ENCODE results near the gene LZTS3. TPM values are rescaled to one million over a fixed set of nuclear protein-coding genes. Genes with fewer than 3 reads are reported as not detected.

Gene LZTS3
- total and polyA plus RNA-seq, 2 of the 13 experiments (the other 11 are each of a cell fraction or from before 2014, with no cell fraction given) = 10.1 to 31.3 TPM

DNA sequence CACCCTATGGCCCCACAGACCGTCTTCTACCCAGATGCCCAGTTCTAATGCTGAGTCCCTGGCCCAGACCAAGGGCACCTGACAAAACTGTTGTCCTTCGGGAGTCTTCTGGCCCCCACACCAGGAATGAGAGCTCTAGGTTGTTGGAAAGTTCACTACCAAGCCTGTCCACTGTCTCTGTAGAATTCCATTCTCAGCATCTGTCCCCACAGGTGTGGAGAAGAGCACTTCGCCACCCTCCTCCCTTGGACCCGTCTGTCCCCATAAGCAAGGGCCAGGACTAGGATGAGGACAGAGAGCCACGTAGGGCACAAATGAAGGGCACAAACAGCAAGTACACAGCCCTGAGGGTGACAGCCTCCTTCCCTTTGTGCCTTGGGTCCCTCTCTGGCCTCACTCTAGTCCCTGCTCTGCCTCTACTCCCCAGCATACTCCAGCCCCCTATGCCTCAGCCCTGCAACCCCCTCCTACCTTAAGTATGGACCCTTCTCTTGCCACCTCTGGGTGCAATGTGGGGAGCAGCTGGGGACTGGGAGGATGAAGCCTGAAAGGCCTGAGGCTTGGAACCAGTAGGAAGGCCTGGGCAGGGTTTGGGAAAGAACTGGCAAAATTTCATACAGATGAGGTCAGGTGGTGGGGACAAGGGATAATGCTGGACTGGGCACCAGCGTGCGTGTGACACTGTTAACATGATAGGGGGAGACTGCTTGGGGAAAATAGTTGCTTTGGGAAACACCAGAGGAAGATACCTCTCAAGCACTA lies 4.3 kb downstream of the LZTS3 start (continued):
- TF ChIP-seq, protein P1, sequence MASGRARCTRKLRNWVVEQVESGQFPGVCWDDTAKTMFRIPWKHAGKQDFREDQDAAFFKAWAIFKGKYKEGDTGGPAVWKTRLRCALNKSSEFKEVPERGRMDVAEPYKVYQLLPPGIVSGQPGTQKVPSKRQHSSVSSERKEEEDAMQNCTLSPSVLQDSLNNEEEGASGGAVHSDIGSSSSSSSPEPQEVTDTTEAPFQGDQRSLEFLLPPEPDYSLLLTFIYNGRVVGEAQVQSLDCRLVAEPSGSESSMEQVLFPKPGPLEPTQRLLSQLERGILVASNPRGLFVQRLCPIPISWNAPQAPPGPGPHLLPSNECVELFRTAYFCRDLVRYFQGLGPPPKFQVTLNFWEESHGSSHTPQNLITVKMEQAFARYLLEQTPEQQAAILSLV (CRISPR knock-in tag; IDR thresholded peaks at IDR 0.05; ENCODE audit: borderline replicate concordance) = peak; percentile 12; the same call in 1 of the 2 replicates
- TF ChIP-seq, protein P2, sequence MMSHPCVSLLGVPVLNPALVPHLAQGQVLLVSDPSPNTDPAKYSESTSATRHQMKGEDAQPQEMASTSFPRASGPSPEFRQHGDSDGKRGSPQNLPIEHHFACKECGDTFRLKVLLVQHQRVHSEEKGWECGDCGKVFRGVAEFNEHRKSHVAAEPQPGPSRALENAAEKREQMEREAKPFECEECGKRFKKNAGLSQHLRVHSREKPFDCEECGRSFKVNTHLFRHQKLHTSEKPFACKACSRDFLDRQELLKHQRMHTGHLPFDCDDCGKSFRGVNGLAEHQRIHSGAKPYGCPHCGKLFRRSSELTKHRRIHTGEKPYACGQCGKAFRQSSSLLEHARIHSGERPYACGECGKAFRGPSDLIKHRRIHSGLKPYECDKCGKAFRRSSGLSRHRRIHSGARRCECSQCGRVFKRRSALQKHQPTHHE (CRISPR knock-in tag; IDR thresholded peaks at IDR 0.05; ENCODE audit: borderline replicate concordance) = peak; percentile 52; the same call in 1 of the 2 replicates
- TF ChIP-seq SIX1 (CRISPR knock-in tag; IDR thresholded peaks at IDR 0.05; ENCODE audit: borderline replicate concordance) (no peak), NONO (IDR thresholded peaks at IDR 0.05) (no peak), NONO (CRISPR knock-in tag; conservative IDR thresholded peaks at IDR 0.05) (peak; percentile 24; the same call in 1 of the 2 replicates), ZNF816 (CRISPR knock-in tag; IDR thresholded peaks at IDR 0.05; ENCODE audit: borderline replicate concordance) (no peak), KDM6A (CRISPR knock-in tag; IDR thresholded peaks at IDR 0.05; ENCODE audit: low read depth) (no peak), PHF20 (CRISPR knock-in tag; IDR thresholded peaks at IDR 0.05) (no peak), MXD4 (CRISPR knock-in tag; IDR thresholded peaks at IDR 0.05) (no peak; the same call in 1 of the 2 replicates), CCAR2 (optimal IDR thresholded peaks at IDR 0.05; ENCODE audit: low read depth, low read length) (no peak), DMAP1 (CRISPR knock-in tag; IDR thresholded peaks at IDR 0.05) (no peak)
- TF ChIP-seq, protein P3, sequence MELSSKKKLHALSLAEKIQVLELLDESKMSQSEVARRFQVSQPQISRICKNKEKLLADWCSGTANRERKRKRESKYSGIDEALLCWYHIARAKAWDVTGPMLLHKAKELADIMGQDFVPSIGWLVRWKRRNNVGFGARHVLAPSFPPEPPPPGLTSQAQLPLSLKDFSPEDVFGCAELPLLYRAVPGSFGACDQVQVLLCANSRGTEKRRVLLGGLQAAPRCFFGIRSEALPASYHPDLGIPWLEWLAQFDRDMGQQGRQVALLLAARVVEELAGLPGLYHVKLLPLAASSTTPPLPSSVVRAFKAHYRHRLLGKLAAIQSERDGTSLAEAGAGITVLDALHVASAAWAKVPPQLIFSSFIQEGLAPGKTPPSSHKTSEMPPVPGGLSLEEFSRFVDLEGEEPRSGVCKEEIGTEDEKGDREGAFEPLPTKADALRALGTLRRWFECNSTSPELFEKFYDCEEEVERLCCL (CRISPR knock-in tag; IDR thresholded peaks at IDR 0.05; ENCODE audit: borderline replicate concordance) = 0 out of 2 replicates have a peak, but pooled peaks have one; percentile 17
- TF ChIP-seq, protein P4, sequence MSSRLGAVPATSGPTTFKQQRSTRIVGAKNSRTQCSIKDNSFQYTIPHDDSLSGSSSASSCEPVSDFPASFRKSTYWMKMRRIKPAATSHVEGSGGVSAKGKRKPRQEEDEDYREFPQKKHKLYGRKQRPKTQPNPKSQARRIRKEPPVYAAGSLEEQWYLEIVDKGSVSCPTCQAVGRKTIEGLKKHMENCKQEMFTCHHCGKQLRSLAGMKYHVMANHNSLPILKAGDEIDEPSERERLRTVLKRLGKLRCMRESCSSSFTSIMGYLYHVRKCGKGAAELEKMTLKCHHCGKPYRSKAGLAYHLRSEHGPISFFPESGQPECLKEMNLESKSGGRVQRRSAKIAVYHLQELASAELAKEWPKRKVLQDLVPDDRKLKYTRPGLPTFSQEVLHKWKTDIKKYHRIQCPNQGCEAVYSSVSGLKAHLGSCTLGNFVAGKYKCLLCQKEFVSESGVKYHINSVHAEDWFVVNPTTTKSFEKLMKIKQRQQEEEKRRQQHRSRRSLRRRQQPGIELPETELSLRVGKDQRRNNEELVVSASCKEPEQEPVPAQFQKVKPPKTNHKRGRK (CRISPR knock-in tag; IDR thresholded peaks at IDR 0.05) = 0 out of 2 replicates have a peak, but pooled peaks have one; percentile 20
- TF ChIP-seq, protein P5, sequence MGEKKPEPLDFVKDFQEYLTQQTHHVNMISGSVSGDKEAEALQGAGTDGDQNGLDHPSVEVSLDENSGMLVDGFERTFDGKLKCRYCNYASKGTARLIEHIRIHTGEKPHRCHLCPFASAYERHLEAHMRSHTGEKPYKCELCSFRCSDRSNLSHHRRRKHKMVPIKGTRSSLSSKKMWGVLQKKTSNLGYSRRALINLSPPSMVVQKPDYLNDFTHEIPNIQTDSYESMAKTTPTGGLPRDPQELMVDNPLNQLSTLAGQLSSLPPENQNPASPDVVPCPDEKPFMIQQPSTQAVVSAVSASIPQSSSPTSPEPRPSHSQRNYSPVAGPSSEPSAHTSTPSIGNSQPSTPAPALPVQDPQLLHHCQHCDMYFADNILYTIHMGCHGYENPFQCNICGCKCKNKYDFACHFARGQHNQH (CRISPR knock-in tag; IDR thresholded peaks at IDR 0.05) = no peak
- TF ChIP-seq, protein P6, sequence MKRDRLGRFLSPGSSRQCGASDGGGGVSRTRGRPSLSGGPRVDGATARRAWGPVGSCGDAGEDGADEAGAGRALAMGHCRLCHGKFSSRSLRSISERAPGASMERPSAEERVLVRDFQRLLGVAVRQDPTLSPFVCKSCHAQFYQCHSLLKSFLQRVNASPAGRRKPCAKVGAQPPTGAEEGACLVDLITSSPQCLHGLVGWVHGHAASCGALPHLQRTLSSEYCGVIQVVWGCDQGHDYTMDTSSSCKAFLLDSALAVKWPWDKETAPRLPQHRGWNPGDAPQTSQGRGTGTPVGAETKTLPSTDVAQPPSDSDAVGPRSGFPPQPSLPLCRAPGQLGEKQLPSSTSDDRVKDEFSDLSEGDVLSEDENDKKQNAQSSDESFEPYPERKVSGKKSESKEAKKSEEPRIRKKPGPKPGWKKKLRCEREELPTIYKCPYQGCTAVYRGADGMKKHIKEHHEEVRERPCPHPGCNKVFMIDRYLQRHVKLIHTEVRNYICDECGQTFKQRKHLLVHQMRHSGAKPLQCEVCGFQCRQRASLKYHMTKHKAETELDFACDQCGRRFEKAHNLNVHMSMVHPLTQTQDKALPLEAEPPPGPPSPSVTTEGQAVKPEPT (CRISPR knock-in tag; IDR thresholded peaks at IDR 0.05; ENCODE audit: low read depth) = 0 out of 2 replicates have a peak, but pooled peaks have one; percentile 25
- TF ChIP-seq, protein P7, sequence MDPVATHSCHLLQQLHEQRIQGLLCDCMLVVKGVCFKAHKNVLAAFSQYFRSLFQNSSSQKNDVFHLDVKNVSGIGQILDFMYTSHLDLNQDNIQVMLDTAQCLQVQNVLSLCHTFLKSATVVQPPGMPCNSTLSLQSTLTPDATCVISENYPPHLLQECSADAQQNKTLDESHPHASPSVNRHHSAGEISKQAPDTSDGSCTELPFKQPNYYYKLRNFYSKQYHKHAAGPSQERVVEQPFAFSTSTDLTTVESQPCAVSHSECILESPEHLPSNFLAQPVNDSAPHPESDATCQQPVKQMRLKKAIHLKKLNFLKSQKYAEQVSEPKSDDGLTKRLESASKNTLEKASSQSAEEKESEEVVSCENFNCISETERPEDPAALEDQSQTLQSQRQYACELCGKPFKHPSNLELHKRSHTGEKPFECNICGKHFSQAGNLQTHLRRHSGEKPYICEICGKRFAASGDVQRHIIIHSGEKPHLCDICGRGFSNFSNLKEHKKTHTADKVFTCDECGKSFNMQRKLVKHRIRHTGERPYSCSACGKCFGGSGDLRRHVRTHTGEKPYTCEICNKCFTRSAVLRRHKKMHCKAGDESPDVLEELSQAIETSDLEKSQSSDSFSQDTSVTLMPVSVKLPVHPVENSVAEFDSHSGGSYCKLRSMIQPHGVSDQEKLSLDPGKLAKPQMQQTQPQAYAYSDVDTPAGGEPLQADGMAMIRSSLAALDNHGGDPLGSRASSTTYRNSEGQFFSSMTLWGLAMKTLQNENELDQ (CRISPR knock-in tag; IDR thresholded peaks at IDR 0.05; ENCODE audit: borderline replicate concordance) = peak; percentile 13; the same call in 1 of the 2 replicates
